ENCODE data around the gene GSTK1.

DNA sequence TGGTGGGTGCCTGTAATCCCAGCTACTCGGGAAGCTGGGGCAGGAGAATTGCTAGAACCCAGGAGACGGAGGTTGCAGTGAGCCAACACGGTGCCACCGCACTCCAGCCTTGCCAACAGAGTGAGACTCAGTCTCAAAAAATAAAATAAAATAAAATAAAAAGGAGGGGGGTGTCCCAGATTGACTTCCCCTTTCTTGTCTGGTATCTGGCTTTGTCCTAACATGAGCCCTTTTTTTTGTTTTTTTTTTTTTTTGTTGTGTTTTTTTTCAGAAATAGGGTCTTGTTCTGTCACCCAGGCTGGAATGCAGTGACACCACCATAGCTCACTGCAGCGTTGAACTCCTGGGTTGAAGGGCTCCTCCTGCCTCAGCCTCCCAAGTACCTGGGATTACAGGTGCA lies 29.6 kb downstream of the GSTK1 start:
- TF ChIP-seq REST (tag by site-specific recombination; IDR thresholded peaks at IDR 0.05) = no peak
- no peak for TF ChIP-seq YY1 (tag by site-specific recombination; IDR thresholded peaks at IDR 0.05)
- no peak for TF ChIP-seq ZNF513 (tag by site-specific recombination; IDR thresholded peaks at IDR 0.05)
- TF ChIP-seq, protein P1, sequence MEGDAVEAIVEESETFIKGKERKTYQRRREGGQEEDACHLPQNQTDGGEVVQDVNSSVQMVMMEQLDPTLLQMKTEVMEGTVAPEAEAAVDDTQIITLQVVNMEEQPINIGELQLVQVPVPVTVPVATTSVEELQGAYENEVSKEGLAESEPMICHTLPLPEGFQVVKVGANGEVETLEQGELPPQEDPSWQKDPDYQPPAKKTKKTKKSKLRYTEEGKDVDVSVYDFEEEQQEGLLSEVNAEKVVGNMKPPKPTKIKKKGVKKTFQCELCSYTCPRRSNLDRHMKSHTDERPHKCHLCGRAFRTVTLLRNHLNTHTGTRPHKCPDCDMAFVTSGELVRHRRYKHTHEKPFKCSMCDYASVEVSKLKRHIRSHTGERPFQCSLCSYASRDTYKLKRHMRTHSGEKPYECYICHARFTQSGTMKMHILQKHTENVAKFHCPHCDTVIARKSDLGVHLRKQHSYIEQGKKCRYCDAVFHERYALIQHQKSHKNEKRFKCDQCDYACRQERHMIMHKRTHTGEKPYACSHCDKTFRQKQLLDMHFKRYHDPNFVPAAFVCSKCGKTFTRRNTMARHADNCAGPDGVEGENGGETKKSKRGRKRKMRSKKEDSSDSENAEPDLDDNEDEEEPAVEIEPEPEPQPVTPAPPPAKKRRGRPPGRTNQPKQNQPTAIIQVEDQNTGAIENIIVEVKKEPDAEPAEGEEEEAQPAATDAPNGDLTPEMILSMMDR (tag by site-specific recombination; IDR thresholded peaks at IDR 0.05) = no peak

Data from HEK293 (cell line).